RWPE2 (cell line): ENCODE measurements around the gene PCDHA10.
"Not testable (repeated sequence)": the region's sequence is repeated elsewhere in the genome, so short reads cannot be mapped to it uniquely, and the experiment has no call there.

Experiments used
- ATAC-seq: fragments of 200-7000 bp; cut with Tn5 transposase; 3 replicates; pipeline ENCODE4 v1.9.1; 2021; ENCODE audit warnings: low read depth
- DNase-seq: peaks from one replicate; pipeline ENCODE4 v3.0.0-alpha.2; 2020; ENCODE audit warnings: low spot score
- H3K27ac ChIP-seq: fragments of 450-650 bp; 2 replicates; pipeline ENCODE4 v1.5.1; 2017; ENCODE audit warnings: mild to moderate bottlenecking; ENCODE audit not compliant: poor library complexity, severe bottlenecking
- H3K27me3 ChIP-seq: fragments of 250-450 bp; sonication (Bioruptor Pico); 2 replicates; pipeline ENCODE4 v1.5.1; 2021; ENCODE audit warnings: mild to moderate bottlenecking, moderate library complexity; ENCODE audit not compliant: insufficient read depth, poor library complexity, severe bottlenecking
- H3K36me3 ChIP-seq: fragments of 250-450 bp; sonication (Bioruptor Pico); 2 replicates; pipeline ENCODE4 v1.5.1; 2020; ENCODE audit warnings: low read depth, mild to moderate bottlenecking, moderate library complexity
- H3K4me1 ChIP-seq: fragments of 250-450 bp; sonication (Bioruptor Pico); 2 replicates; pipeline ENCODE4 v1.5.1; 2021; ENCODE audit warnings: mild to moderate bottlenecking, moderate library complexity; ENCODE audit not compliant: insufficient read depth, poor library complexity, severe bottlenecking
- H3K4me3 ChIP-seq: fragments of 250-450 bp; sonication (Bioruptor Pico); 2 replicates; pipeline ENCODE4 v1.5.1; 2021; ENCODE audit warnings: mild to moderate bottlenecking, moderate library complexity; ENCODE audit not compliant: severe bottlenecking
- H3K9me3 ChIP-seq: fragments of 250-450 bp; sonication (Bioruptor Pico); 2 replicates; pipeline ENCODE4 v1.5.1; 2021; ENCODE audit warnings: mild to moderate bottlenecking, moderate library complexity; ENCODE audit not compliant: severe bottlenecking
- CTCF ChIP-seq: fragments of 450-650 bp; IDR thresholded peaks from one replicate; pipeline ENCODE4 v1.5.1; 2017; ENCODE audit warnings: mild to moderate bottlenecking, moderate library complexity; ENCODE audit not compliant: poor library complexity, severe bottlenecking

The PCDHA10 gene

GRCh38 chr5:140855772-140856674 lies at the start of gene PCDHA10:
Gene PCDHA10, plus strand, starts transcription at chr5:140855897. Its CDS starts 152 bp downstream, at chr5:140856049.
- peaks cover 17% of the 10 kb centered on the region for H3K27me3 ChIP-seq
- DNase-seq (no peak), ATAC-seq (no peak)
- no peak within 1 kb of the TSS for H3K4me3 ChIP-seq
- TF ChIP-seq CTCF, result no peak
- H3K4me1 ChIP-seq, result no peaks in the 10 kb centered on the region
- no peaks in the 10 kb centered on the region for H3K36me3 ChIP-seq
- H3K27ac ChIP-seq, result no peak within 1 kb of the TSS
- no peaks in the 10 kb centered on the region for H3K9me3 ChIP-seq

- DNase-seq, result no peak
- Histone ChIP-seq H3K36me3 (no peaks in the 10 kb centered on the region), H3K27ac (no peak within 1 kb of the TSS), H3K4me1 (no peaks in the 10 kb centered on the region), H3K27me3 (peaks cover 15% of the 10 kb centered on the region), H3K9me3 (peaks cover 2% of the 10 kb centered on the region), H3K4me3 (no peak within 1 kb of the TSS)
- ATAC-seq, result no peak
- TF ChIP-seq CTCF, result peak; percentile 30
These were observed 48.6 kb upstream of the PCDHA10 start, which contains the start of gene PCDHA4 for GRCh38 chr5:140806834-140807775. Gene PCDHA4, plus strand, starts transcription at chr5:140807068.

GRCh38 chr5:140808241-140808888 lies 47.3 kb upstream of the PCDHA10 start:
- ATAC-seq, H3K4me3 ChIP-seq, H3K9me3 ChIP-seq, H3K27ac ChIP-seq, H3K36me3 ChIP-seq, H3K4me1 ChIP-seq, DNase-seq: not testable (repeated sequence)
- H3K27me3 ChIP-seq, result peaks cover 15% of the 10 kb centered on the region

- Histone ChIP-seq H3K9me3 (peaks cover 2% of the 10 kb centered on the region), H3K4me1 (no peaks in the 10 kb centered on the region), H3K4me3 (no peak overlapping the region), H3K27me3 (peaks cover 15% of the 10 kb centered on the region), H3K27ac (no peak overlapping the region), H3K36me3 (no peaks in the 10 kb centered on the region)
- DNase-seq (peak; percentile 75), ATAC-seq (no peak)
- TF ChIP-seq CTCF, result no peak
These were observed 46.8 kb upstream of the PCDHA10 start for GRCh38 chr5:140808889-140809291.
